Measurements from ENCODE around the gene MPP3. TPM values are rescaled to one million over a fixed set of nuclear protein-coding genes. Genes with fewer than 3 reads are reported as not detected.
"Not testable (repeated sequence)": the region's sequence is repeated elsewhere in the genome, so short reads cannot be mapped to it uniquely, and the experiment has no call there.

Gene MPP3
- polyA plus RNA-seq, 1 donor (not counting 4 experiments of a cell fraction or from before 2014, with no cell fraction given), result 7.4 TPM

DNA sequence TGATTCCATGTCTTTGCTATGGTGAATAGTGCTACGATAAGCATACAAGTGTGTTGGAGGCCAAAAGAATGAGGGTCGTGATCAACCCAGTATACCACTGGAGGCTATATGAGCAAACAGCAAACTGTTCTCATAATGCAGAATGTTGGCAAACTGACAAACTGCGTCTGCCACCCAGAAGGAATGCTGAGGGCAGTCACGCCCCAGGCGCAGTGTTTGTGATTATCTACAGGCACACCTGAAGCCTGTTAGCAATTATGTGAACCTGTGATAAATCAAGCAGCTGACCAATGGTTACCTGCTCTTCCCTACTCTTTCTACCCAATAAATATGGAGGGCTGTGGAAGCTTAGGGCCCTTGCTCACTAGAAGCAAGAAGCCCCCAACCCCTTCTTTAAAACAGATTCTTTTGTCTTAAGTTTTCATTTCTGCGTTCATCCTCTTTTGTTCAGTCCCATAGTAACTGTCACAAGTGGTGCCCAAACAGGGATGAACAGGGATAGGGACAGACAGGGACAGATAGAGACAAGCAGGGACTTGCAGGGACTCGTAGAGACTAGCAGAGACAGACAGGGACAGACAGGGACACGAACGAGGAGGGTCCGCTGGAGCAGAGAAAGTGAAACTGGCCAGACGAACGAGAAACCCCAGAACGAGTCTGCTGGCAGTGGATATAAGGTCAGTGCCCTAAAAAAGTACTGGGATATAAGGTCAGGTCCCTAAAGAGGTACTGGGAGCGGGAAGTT lies 39.2 kb upstream of the MPP3 start:
- dilution Hi-C loops (cut with MboI; ENCODE audit: extremely low pct_ligation_motif_present, low sequenced_read_pairs), result no loop called here
- Histone ChIP-seq H3K79me2 (ENCODE audit: control insufficient read depth, insufficient read depth, low read length) (no peaks in the 10 kb centered on the region), H2AFZ (ENCODE audit: control insufficient read depth, low read length) (no peak overlapping the region), H3K9ac (ENCODE audit: control insufficient read depth, extremely low read depth, insufficient read depth, low read length) (no peak overlapping the region), H3K9me3 (ENCODE audit: control insufficient read depth, low read depth, low read length) (no peaks in the 10 kb centered on the region), H3K4me2 (ENCODE audit: control insufficient read depth, extremely low read depth, insufficient read depth, low read depth, low read length) (peak overlapping the region; percentile 39), H3K36me3 (ENCODE audit: control insufficient read depth in 2 of 2, extremely low read depth in 1 of 2, insufficient read depth in 2 of 2, low read length in 2 of 2) (no peaks in the 10 kb centered on the region), H3K4me3 (ENCODE audit: control insufficient read depth in 2 of 3, extremely low read depth in 1 of 3, insufficient read depth in 2 of 3, low read depth in 1 of 3, low read length in 3 of 3) (peak overlapping the region in 2 of 3 experiments; percentile 14 to 47), H3K9me1 (ENCODE audit: control insufficient read depth, extremely low read depth, insufficient read depth, low read length) (no peaks in the 10 kb centered on the region), H3K27ac (ENCODE audit: control insufficient read depth, insufficient read depth, low read length) (no peak overlapping the region), H4K20me1 (ENCODE audit: control insufficient read depth, extremely low read depth, insufficient read depth, low read length) (no peaks in the 10 kb centered on the region), H3K4me1 (ENCODE audit: control insufficient read depth, extremely low read depth, insufficient read depth, low read length) (peaks cover 5% of the 10 kb centered on the region), H3K27me3 (ENCODE audit: control insufficient read depth, extremely low read depth, insufficient read depth, low read length) (peaks cover 5% of the 10 kb centered on the region)
- no peak for DNase-seq (ENCODE audit: low read depth, low spot score)
- peak; percentile 65 for FAIRE-seq
- TF ChIP-seq, protein P1, sequence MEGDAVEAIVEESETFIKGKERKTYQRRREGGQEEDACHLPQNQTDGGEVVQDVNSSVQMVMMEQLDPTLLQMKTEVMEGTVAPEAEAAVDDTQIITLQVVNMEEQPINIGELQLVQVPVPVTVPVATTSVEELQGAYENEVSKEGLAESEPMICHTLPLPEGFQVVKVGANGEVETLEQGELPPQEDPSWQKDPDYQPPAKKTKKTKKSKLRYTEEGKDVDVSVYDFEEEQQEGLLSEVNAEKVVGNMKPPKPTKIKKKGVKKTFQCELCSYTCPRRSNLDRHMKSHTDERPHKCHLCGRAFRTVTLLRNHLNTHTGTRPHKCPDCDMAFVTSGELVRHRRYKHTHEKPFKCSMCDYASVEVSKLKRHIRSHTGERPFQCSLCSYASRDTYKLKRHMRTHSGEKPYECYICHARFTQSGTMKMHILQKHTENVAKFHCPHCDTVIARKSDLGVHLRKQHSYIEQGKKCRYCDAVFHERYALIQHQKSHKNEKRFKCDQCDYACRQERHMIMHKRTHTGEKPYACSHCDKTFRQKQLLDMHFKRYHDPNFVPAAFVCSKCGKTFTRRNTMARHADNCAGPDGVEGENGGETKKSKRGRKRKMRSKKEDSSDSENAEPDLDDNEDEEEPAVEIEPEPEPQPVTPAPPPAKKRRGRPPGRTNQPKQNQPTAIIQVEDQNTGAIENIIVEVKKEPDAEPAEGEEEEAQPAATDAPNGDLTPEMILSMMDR (optimal IDR thresholded peaks at IDR 0.05 in 1 of 3, IDR thresholded peaks at IDR 0.05 in 1 of 3, conservative IDR thresholded peaks at IDR 0.05 in 1 of 3; ENCODE audit: extremely low read depth in 1 of 3, insufficient read depth in 2 of 3, low read length in 3 of 3), result no peak
- no peak for TF ChIP-seq EZH2 (IDR thresholded peaks at IDR 0.05; ENCODE audit: low read length)

DNA sequence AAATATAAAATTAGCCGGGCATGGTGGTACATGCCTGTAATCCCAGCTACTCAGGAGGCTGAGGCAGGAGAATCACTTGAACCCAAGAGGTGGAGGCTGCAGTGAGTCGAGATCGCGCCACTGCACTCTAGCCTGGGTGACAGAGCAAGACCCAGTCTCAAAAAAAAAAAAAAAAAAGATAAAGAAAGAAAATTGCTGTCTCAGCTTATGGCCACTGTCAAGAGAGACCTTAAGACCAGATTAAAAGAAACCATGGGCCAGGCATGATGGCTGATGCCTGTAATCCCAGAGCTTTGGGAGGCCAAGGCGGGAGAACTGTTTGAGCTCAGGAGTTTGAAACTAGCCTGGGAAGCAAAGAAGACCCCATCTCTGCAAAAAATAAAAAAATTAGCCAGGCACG lies 36.1 kb upstream of the MPP3 start:
- H3K79me2 ChIP-seq (ENCODE audit: control insufficient read depth, insufficient read depth, low read length); H3K4me2 ChIP-seq (ENCODE audit: control insufficient read depth, extremely low read depth, insufficient read depth, low read depth, low read length); dilution Hi-C loops (cut with MboI; ENCODE audit: extremely low pct_ligation_motif_present, low sequenced_read_pairs); H2AFZ ChIP-seq (ENCODE audit: control insufficient read depth, low read length); FAIRE-seq; H3K9ac ChIP-seq (ENCODE audit: control insufficient read depth, extremely low read depth, insufficient read depth, low read length); DNase-seq (ENCODE audit: low read depth, low spot score); H3K9me3 ChIP-seq (ENCODE audit: control insufficient read depth, low read depth, low read length); H3K4me3 ChIP-seq (ENCODE audit: control insufficient read depth in 2 of 3, extremely low read depth in 1 of 3, insufficient read depth in 2 of 3, low read depth in 1 of 3, low read length in 3 of 3); H3K36me3 ChIP-seq (ENCODE audit: control insufficient read depth in 2 of 2, extremely low read depth in 1 of 2, insufficient read depth in 2 of 2, low read length in 2 of 2); H3K27ac ChIP-seq (ENCODE audit: control insufficient read depth, insufficient read depth, low read length); H3K9me1 ChIP-seq (ENCODE audit: control insufficient read depth, extremely low read depth, insufficient read depth, low read length); H3K4me1 ChIP-seq (ENCODE audit: control insufficient read depth, extremely low read depth, insufficient read depth, low read length); H4K20me1 ChIP-seq (ENCODE audit: control insufficient read depth, extremely low read depth, insufficient read depth, low read length): not testable (repeated sequence)
- peaks cover 11% of the 10 kb centered on the region for H3K27me3 ChIP-seq (ENCODE audit: control insufficient read depth, extremely low read depth, insufficient read depth, low read length)

Measured in keratinocyte (primary cell).